ENCODE data around the gene RHD.
A peak's percentile ranks its signal among the peaks of the same experiment; 100 is the strongest.
"Not testable (repeated sequence)": the region's sequence is repeated elsewhere in the genome, so short reads cannot be mapped to it uniquely, and the experiment has no call there.

Gene RHD

GRCh38 chr1:25272238-25272637, at the start of gene RHD:
Gene RHD (plus strand): TSS chr1:25272509. CDS start chr1:25272548, 39 bp downstream.
- not testable (repeated sequence) for DNase-seq

GRCh38 chr1:25222606-25223005, 49.7 kb upstream of the RHD start:
- DNase-seq = no peak

- no peak for DNase-seq
Observed at GRCh38 chr1:25223471-25223870, 48.8 kb upstream of the RHD start.

- DNase-seq = peak; percentile 83
Observed at GRCh38 chr1:25232027-25232865, 40.1 kb upstream of the RHD start, which contains the start of gene SYF2. Gene SYF2 (minus strand): TSS chr1:25232502. CDS start chr1:25232467, 35 bp downstream.

GRCh38 chr1:25232866-25233784, 39.2 kb upstream of the RHD start:
- DNase-seq = peak; percentile 21

GRCh38 chr1:25235411-25235810, 36.9 kb upstream of the RHD start:
- DNase-seq = not testable (repeated sequence)

- DNase-seq = not testable (repeated sequence)
Observed at GRCh38 chr1:25236261-25236660, 36.0 kb upstream of the RHD start.

- DNase-seq = no peak
Observed at GRCh38 chr1:25238046-25238445, 34.3 kb upstream of the RHD start.

- peak; percentile 83 for DNase-seq
Observed at GRCh38 chr1:25239681-25240541, 32.4 kb upstream of the RHD start.

- DNase-seq = no peak
Observed at GRCh38 chr1:25243907-25244306, 28.4 kb upstream of the RHD start.

GRCh38 chr1:25245393-25245792, 26.9 kb upstream of the RHD start:
- DNase-seq = no peak

GRCh38 chr1:25245809-25246599, 26.3 kb upstream of the RHD start:
- no peak for DNase-seq

GRCh38 chr1:25246600-25247023, 25.7 kb upstream of the RHD start:
- peak; percentile 22 for DNase-seq

- peak; percentile 100 for DNase-seq
Observed at GRCh38 chr1:25247024-25247828, 25.1 kb upstream of the RHD start, which contains the start of gene RSRP1. Gene RSRP1 (minus strand): TSS chr1:25247454. CDS start chr1:25246963, 491 bp downstream.

- DNase-seq = no peak
Observed at GRCh38 chr1:25247829-25248754, 24.2 kb upstream of the RHD start.

GRCh38 chr1:25253911-25254310, 18.4 kb upstream of the RHD start:
- DNase-seq = no peak

- DNase-seq = no peak
Observed at GRCh38 chr1:25255706-25256577, 16.4 kb upstream of the RHD start.

GRCh38 chr1:25256578-25256965, 15.7 kb upstream of the RHD start:
- no peak for DNase-seq
